Activated CD8-positive, alpha-beta T cell treated with anti-CD3 and anti-CD28 coated beads for 36 hours (primary cell): Measurements from ENCODE around the gene PKP3. TPM values are rescaled to one million over a fixed set of nuclear protein-coding genes. Genes with fewer than 3 reads are reported as not detected.

Experiments used
- ATAC-seq: fragments of 200-7000 bp; cut with Tn5 transposase; one replicate; pipeline ENCODE4 v1.10.0; 2021; ENCODE audit warnings: mild to moderate bottlenecking, moderate library complexity
- CTCF ChIA-PET: fragments of 350-600 bp; sonication (Branson Sonifier 250); formaldehyde crosslinking; loops from one replicate; lab custom pipeline; 2021; ENCODE audit warnings: antibody characterized with exemption; lab: Charles Lee
- POLR2A ChIA-PET: fragments of 350-600 bp; sonication (Branson Sonifier 250); formaldehyde crosslinking; loops from one replicate; lab custom pipeline; 2021; ENCODE audit warnings: antibody characterized with exemption; lab: Charles Lee
- DNase-seq: peaks from one replicate; pipeline ENCODE4 v3.0.0-alpha.2; 2020
- H3K27ac Mint-ChIP-seq: one replicate; pipeline ENCODE4 v1.8.0; 2021; ENCODE audit warnings: mild to moderate bottlenecking, mixed read lengths
- H3K27me3 Mint-ChIP-seq: one replicate; pipeline ENCODE4 v1.8.0; 2021; ENCODE audit warnings: mixed read lengths
- H3K36me3 Mint-ChIP-seq: one replicate; pipeline ENCODE4 v1.8.0; 2021; ENCODE audit warnings: low read depth, mixed read lengths
- H3K4me1 Mint-ChIP-seq: one replicate; pipeline ENCODE4 v1.8.0; 2021; ENCODE audit warnings: low read depth, mixed read lengths
- H3K4me3 Mint-ChIP-seq: one replicate; pipeline ENCODE4 v1.8.0; 2021; ENCODE audit warnings: mild to moderate bottlenecking, moderate library complexity, mixed read lengths
- H3K9me3 Mint-ChIP-seq: one replicate; pipeline ENCODE4 v1.8.0; 2021; ENCODE audit warnings: mixed read lengths
- CTCF ChIP-seq: fragments of 200-600 bp; IDR thresholded peaks from one replicate; pipeline ENCODE4 v1.8.0; 2022; ENCODE audit warnings: antibody characterized with exemption, mild to moderate bottlenecking
- intact Hi-C: fragments of 100-400 bp; cut with micrococcal nuclease; formaldehyde crosslinking; loops from one replicate; pipeline ENCODE4 v1.10.0; 2022
- total RNA-seq, 2 experiments: library from RNA; stranded (reverse); gene quantifications; one replicate each; pipeline ENCODE4 v1.2.3, GENCODE V29; 2021

PKP3 gene
- total RNA-seq, 2 experiments from 2014 or later = 0.18 TPM; not detected in 1

- Mint-ChIP-seq H3K27ac (no peak overlapping the region), H3K9me3 (no peaks in the 10 kb centered on the region), H3K4me1 (peaks cover 24% of the 10 kb centered on the region), H3K36me3 (no peaks in the 10 kb centered on the region), H3K27me3 (no peaks in the 10 kb centered on the region), H3K4me3 (peak overlapping the region; percentile 56)
- POLR2A ChIA-PET = interaction anchor here (0.8 kb wide), 1 partner anchor 35 kb away, joined by 3 read pairs; no protein-coding TSS in a partner anchor
- ATAC-seq (no peak), DNase-seq (peak; percentile 2)
- no peak for TF ChIP-seq CTCF
- CTCF ChIA-PET = interaction anchor here (1.3 to 3.7 kb wide), 2 partner anchors 11 to 31 kb away, joined by 3 to 24 read pairs; no protein-coding TSS in a partner anchor
- intact Hi-C loops = no loop called here
Measured at GRCh38 chr11:417652-418342, 23.8 kb downstream of the PKP3 start.

- H3K4me3 Mint-ChIP-seq = no peak overlapping the region
- POLR2A ChIA-PET = interaction anchor here (0.8 kb wide), 1 partner anchor 34 kb away, joined by 3 read pairs; no protein-coding TSS in a partner anchor
- CTCF ChIA-PET = no interaction called here
- peak; percentile 3 for DNase-seq
- intact Hi-C loops = no loop called here
- peaks cover 17% of the 10 kb centered on the region for H3K4me1 Mint-ChIP-seq
- ATAC-seq = no peak
- TF ChIP-seq CTCF = no peak
- no peaks in the 10 kb centered on the region for H3K27me3 Mint-ChIP-seq
- H3K27ac Mint-ChIP-seq = no peak overlapping the region
- no peaks in the 10 kb centered on the region for H3K9me3 Mint-ChIP-seq
- no peaks in the 10 kb centered on the region for H3K36me3 Mint-ChIP-seq
Measured at GRCh38 chr11:418343-419247, 24.6 kb downstream of the PKP3 start.

GRCh38 chr11:419248-420005 lies 25.4 kb downstream of the PKP3 start:
- Mint-ChIP-seq H3K27ac (no peak overlapping the region), H3K9me3 (no peaks in the 10 kb centered on the region), H3K4me3 (no peak overlapping the region), H3K27me3 (no peaks in the 10 kb centered on the region), H3K4me1 (peaks cover 14% of the 10 kb centered on the region), H3K36me3 (peaks cover 1% of the 10 kb centered on the region)
- POLR2A ChIA-PET = no interaction called here
- DNase-seq (no peak), ATAC-seq (no peak)
- CTCF ChIA-PET = no interaction called here
- intact Hi-C loops = no loop called here
- TF ChIP-seq CTCF = no peak

GRCh38 chr11:420054-420910 lies 26.3 kb downstream of the PKP3 start:
- intact Hi-C loops = no loop called here
- H3K9me3 Mint-ChIP-seq = peaks cover 1% of the 10 kb centered on the region
- no peak for ATAC-seq
- ChIA-PET CTCF (no interaction called here), POLR2A (no interaction called here)
- no peak overlapping the region for H3K27ac Mint-ChIP-seq
- H3K4me3 Mint-ChIP-seq = no peak overlapping the region
- H3K36me3 Mint-ChIP-seq = peaks cover 7% of the 10 kb centered on the region
- no peak for DNase-seq
- H3K4me1 Mint-ChIP-seq = peaks cover 9% of the 10 kb centered on the region
- H3K27me3 Mint-ChIP-seq = no peaks in the 10 kb centered on the region
- no peak for TF ChIP-seq CTCF
